HepG2 (cell line): ENCODE results near the gene AIF1. TPM values are rescaled to one million over a fixed set of nuclear protein-coding genes. Genes with fewer than 3 reads are reported as not detected.
A peak's percentile ranks its signal among the peaks of the same experiment; 100 is the strongest.

ENCODE experiments used
- AHR ChIP-seq: IDR thresholded peaks from 2 replicates; pipeline ENCODE4 v1.6.1; 2018; ENCODE audit warnings: missing genetic modification reagents, missing compliant biosample characterization
- CBX1 ChIP-seq: IDR thresholded peaks from one replicate; pipeline ENCODE4 v1.6.1; 2016; ENCODE audit warnings: antibody characterized with exemption, low read depth
- DRAP1 ChIP-seq: IDR thresholded peaks from 2 replicates; pipeline ENCODE4 v1.6.1; 2016; ENCODE audit warnings: missing genetic modification reagents, missing compliant biosample characterization
- MTF1 ChIP-seq: sonication (generic); formaldehyde crosslinking; IDR thresholded peaks from 2 replicates; pipeline ENCODE4 v1.5.0; 2020; ENCODE audit warnings: missing genetic modification reagents
- MTF2 ChIP-seq: sonication (generic); formaldehyde crosslinking; IDR thresholded peaks from 2 replicates; pipeline ENCODE4 v1.5.0; 2020; ENCODE audit warnings: missing genetic modification reagents, borderline replicate concordance
- MXI1 ChIP-seq: IDR thresholded peaks from 3 replicates; pipeline ENCODE4 v1.6.1; 2012; ENCODE audit warnings: low read depth, low read length, inconsistent platforms, borderline replicate concordance
- PRPF4 ChIP-seq: fragments of 200-400 bp; formaldehyde crosslinking; IDR thresholded peaks from 2 replicates; pipeline ENCODE4 v1.6.1; 2016; ENCODE audit warnings: low read length, low read depth; ENCODE audit not compliant: poor library complexity, severe bottlenecking
- SALL2 ChIP-seq: sonication (generic); formaldehyde crosslinking; IDR thresholded peaks from 2 replicates; pipeline ENCODE4 v1.8.1; 2023; ENCODE audit warnings: mild to moderate bottlenecking, missing genetic modification reagents, inconsistent platforms
- SIN3B ChIP-seq: fragments of 150-350 bp; IDR thresholded peaks from 2 replicates; pipeline ENCODE4 v1.6.1; 2014; ENCODE audit warnings: low read length
- TGIF2 ChIP-seq: IDR thresholded peaks from 2 replicates; pipeline ENCODE4 v1.6.1; 2016; ENCODE audit warnings: control low read depth, missing compliant biosample characterization
- TOE1 ChIP-seq: sonication (generic); formaldehyde crosslinking; IDR thresholded peaks from 2 replicates; pipeline ENCODE4 v1.4.0; 2020; ENCODE audit warnings: mild to moderate bottlenecking, missing genetic modification reagents
- U2AF1 ChIP-seq: fragments of 200-400 bp; formaldehyde crosslinking; optimal IDR thresholded peaks from 2 replicates; pipeline ENCODE3; 2017; ENCODE audit warnings: mild to moderate bottlenecking, low read depth, low read length
- ZBTB2 ChIP-seq: sonication (generic); formaldehyde crosslinking; IDR thresholded peaks from 2 replicates; pipeline ENCODE4 v1.8.0; 2022; ENCODE audit warnings: low read depth, missing genetic modification reagents
- ZBTB7A ChIP-seq: sonication (generic); formaldehyde crosslinking; IDR thresholded peaks from 2 replicates; pipeline ENCODE4 v1.8.0; 2022; ENCODE audit warnings: mild to moderate bottlenecking, missing genetic modification reagents
- ZBTB7B ChIP-seq: sonication (generic); formaldehyde crosslinking; IDR thresholded peaks from 2 replicates; pipeline ENCODE4 v1.4.0; 2020; ENCODE audit warnings: missing genetic modification reagents
- ZC3H4 ChIP-seq: sonication (generic); formaldehyde crosslinking; IDR thresholded peaks from 2 replicates; pipeline ENCODE4 v1.4.0; 2020; ENCODE audit warnings: missing genetic modification reagents, borderline replicate concordance
- ZNF576 ChIP-seq: sonication (generic); formaldehyde crosslinking; IDR thresholded peaks from 2 replicates; pipeline ENCODE4 v1.4.0; 2020; ENCODE audit warnings: mild to moderate bottlenecking, missing genetic modification reagents
- ZNF577 ChIP-seq: sonication (generic); formaldehyde crosslinking; IDR thresholded peaks from 2 replicates; pipeline ENCODE4 v1.4.0; 2020; ENCODE audit warnings: mild to moderate bottlenecking, low read depth, missing genetic modification reagents, borderline replicate concordance
- ZNF703 ChIP-seq: sonication (generic); formaldehyde crosslinking; IDR thresholded peaks from 2 replicates; pipeline ENCODE4 v1.5.1; 2020; ENCODE audit warnings: missing genetic modification reagents, mild to moderate bottlenecking, moderate library complexity, borderline replicate concordance
- ZNF747 ChIP-seq: sonication (generic); formaldehyde crosslinking; IDR thresholded peaks from 2 replicates; pipeline ENCODE4 v1.8.1; 2023; ENCODE audit warnings: missing genetic modification reagents, mild to moderate bottlenecking, borderline replicate concordance
- ZSCAN20 ChIP-seq: sonication (generic); formaldehyde crosslinking; IDR thresholded peaks from 2 replicates; pipeline ENCODE4 v1.4.0; 2020; ENCODE audit warnings: missing genetic modification reagents, mild to moderate bottlenecking, borderline replicate concordance
- ZSCAN9 ChIP-seq: IDR thresholded peaks from 2 replicates; pipeline ENCODE4 v1.6.1; 2016; ENCODE audit warnings: borderline replicate concordance
- polyA plus RNA-seq, 8 experiments: library from polyadenylated mRNA; depleted of rRNA in 3 of 8; stranded (reverse) in 7 of 8; unstranded in 1 of 8; fragments of >200 nt; fragmentation: Illumina TruSeq in 4 of 8; extraction: Trizol in 4 of 8; gene quantifications; 2 replicates each; pipeline versions ENCODE4 v1.2.1 to v1.2.3, GENCODE V29; 2011 to 2016; ENCODE audit warnings: low read depth in 4 of 8, missing spikeins in 1 of 8, mixed read lengths in 1 of 8; ENCODE audit not compliant: insufficient read depth in 1 of 8
- total RNA-seq, 5 experiments: library from RNA; depleted of rRNA; stranded (reverse); fragments of >200 nt; fragmentation: Illumina TruSeq; extraction: Trizol; gene quantifications; 2 replicates each; pipeline ENCODE4 v1.2.3, GENCODE V29; 2016; ENCODE audit warnings: low read depth in 1 of 5
- TF ChIP-seq, protein P1 (sequence below): sonication (generic); formaldehyde crosslinking; IDR thresholded peaks from 2 replicates; pipeline ENCODE4 v1.8.1; 2023; ENCODE audit warnings: mild to moderate bottlenecking, missing genetic modification reagents
- TF ChIP-seq, protein P2 (sequence below): sonication (generic); formaldehyde crosslinking; IDR thresholded peaks from 2 replicates; pipeline ENCODE4 v1.8.1; 2023; ENCODE audit warnings: missing genetic modification reagents, inconsistent platforms, borderline replicate concordance

The AIF1 gene
- total and polyA plus RNA-seq, 2 of the 13 experiments (the other 11 are each of a cell fraction or from before 2014, with no cell fraction given) = 1.5 TPM; not detected in 1

DNA sequence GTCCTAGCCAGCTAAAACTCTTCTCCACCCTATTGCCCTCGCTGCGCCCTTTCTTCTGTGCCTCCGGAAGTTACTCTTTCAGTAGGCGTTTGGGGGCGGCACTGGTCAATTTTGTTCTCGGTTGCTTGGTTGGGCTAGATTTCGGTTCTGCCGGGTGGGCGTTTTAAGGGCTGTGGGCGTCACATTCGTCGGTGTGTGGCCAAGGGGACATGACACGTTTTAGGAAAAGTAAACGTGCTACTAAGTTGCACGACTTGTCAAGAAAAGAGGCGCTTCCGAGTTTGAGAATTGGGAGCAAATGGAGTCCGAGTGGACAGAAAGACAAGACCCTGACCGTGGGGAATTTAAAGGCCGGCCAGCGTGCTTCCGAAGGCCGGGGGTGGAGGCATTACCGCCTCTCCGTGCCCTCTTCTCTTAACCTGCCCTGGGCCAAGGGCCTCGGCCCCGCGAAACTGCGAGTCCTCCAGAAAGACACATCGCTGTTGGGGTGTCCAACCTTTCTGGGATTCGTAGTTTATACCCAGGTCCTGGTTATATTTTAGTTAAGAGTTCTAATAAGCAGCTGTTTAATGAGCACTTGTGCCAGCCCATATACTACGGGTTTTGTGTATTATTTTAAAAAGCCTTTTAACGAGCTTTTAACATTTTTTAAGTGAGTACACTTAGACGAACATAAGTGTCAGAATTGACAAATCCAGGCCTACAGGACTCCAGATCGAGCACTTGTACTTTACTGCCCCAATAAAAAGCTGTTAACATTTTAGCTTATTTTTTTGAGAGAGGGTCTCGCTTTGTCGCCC, 38.1 kb downstream of the AIF1 start (continued):
- TF ChIP-seq ZBTB7B (peak; percentile 95), ZNF703 (0 out of 2 replicates have a peak, but pooled peaks have one; percentile 2), ZBTB7A (CRISPR knock-in tag) (peak; percentile 91), DRAP1 (CRISPR knock-in tag) (peak; percentile 83), MTF1 (CRISPR knock-in tag) (no peak), PRPF4 (no peak), AHR (no peak; the same call in 1 of the 2 replicates), CBX1 (peak; percentile 25), U2AF1 (no peak), ZNF747 (CRISPR knock-in tag) (0 out of 2 replicates have a peak, but pooled peaks have one; percentile 72), ZBTB2 (CRISPR knock-in tag) (0 out of 2 replicates have a peak, but pooled peaks have one; percentile 22), ZNF576 (no peak), SALL2 (CRISPR knock-in tag) (peak; percentile 40), TOE1 (CRISPR knock-in tag) (no peak), SIN3B (peak; percentile 25; the same call in 1 of the 2 replicates), ZC3H4 (peak; percentile 49; the same call in 1 of the 2 replicates), TGIF2 (CRISPR knock-in tag) (0 out of 2 replicates have a peak, but pooled peaks have one; percentile 7), ZSCAN9 (CRISPR knock-in tag) (peak; percentile 52; the same call in 1 of the 2 replicates), MTF2 (CRISPR knock-in tag) (0 out of 2 replicates have a peak, but pooled peaks have one; percentile 53), ZSCAN20 (no peak), MXI1 (peak; percentile 50; the same call in 1 of the 3 replicates), ZNF577 (CRISPR knock-in tag) (no peak)
- TF ChIP-seq, protein P1, sequence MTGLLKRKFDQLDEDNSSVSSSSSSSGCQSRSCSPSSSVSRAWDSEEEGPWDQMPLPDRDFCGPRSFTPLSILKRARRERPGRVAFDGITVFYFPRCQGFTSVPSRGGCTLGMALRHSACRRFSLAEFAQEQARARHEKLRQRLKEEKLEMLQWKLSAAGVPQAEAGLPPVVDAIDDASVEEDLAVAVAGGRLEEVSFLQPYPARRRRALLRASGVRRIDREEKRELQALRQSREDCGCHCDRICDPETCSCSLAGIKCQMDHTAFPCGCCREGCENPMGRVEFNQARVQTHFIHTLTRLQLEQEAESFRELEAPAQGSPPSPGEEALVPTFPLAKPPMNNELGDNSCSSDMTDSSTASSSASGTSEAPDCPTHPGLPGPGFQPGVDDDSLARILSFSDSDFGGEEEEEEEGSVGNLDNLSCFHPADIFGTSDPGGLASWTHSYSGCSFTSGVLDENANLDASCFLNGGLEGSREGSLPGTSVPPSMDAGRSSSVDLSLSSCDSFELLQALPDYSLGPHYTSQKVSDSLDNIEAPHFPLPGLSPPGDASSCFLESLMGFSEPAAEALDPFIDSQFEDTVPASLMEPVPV (CRISPR knock-in tag) = 0 out of 2 replicates have a peak, but pooled peaks have one; percentile 29
- TF ChIP-seq, protein P2, sequence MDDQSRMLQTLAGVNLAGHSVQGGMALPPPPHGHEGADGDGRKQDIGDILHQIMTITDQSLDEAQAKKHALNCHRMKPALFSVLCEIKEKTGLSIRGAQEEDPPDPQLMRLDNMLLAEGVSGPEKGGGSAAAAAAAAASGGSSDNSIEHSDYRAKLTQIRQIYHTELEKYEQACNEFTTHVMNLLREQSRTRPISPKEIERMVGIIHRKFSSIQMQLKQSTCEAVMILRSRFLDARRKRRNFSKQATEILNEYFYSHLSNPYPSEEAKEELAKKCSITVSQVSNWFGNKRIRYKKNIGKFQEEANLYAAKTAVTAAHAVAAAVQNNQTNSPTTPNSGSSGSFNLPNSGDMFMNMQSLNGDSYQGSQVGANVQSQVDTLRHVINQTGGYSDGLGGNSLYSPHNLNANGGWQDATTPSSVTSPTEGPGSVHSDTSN (CRISPR knock-in tag) = 0 out of 2 replicates have a peak, but pooled peaks have one; percentile 20
